SK-N-MC (cell line): ENCODE data around the gene ACOX3.

ENCODE experiments used
- EZH2 ChIP-seq: fragments of 200-600 bp; sonication (generic); IDR thresholded peaks from one replicate; pipeline ENCODE4 v1.6.1; 2017; ENCODE audit warnings: antibody characterized with exemption
- FOXP2 ChIP-seq: optimal IDR thresholded peaks from 2 replicates; pipeline ENCODE3; 2011; ENCODE audit warnings: mild to moderate bottlenecking, moderate library complexity; ENCODE audit not compliant: insufficient read depth; ENCODE audit errors: extremely low read length, control extremely low read depth
- POLR2AphosphoS5 ChIP-seq: IDR thresholded peaks from 2 replicates; pipeline ENCODE4 v1.6.1; 2012; ENCODE audit warnings: mild to moderate bottlenecking, low read depth, low read length, borderline replicate concordance

DNA sequence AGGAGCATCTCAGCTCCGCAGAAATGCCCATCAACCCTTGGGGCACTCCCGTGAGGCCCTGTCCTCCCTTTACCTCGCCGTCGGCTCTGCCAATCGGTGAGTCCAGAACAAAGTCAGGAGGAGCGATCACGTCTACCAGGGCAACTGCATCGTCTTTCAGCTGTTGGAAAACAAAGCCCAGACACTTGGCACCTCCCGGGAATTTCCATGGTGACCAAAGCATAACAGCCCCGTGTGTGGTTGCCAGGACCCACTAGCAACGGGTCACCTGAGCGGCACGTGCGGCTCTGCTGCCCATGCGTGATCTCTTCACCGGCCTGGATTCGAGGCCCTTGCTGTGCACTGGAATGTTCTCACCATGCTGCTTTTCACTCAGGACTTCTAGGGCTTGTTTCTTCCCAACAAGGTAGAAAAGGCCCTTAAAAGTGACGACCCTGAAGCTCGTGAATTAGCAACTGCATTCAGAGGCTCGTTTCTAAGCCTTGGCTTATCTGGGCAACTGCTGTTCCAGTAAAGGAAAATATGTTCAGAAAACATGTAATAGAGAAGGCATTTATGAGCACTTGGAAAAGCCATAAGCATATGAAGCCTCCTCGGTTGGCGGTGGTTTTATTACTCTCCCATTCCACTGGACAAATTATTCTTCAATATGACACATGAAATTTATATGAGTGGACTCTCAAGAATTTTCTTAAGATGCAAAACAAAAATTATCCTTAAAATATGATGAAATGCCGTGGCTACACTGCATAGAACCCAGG, 69.5 kb downstream of the ACOX3 start:
- no peak for TF ChIP-seq EZH2
- TF ChIP-seq POLR2AphosphoS5, result no peak
- no peak for TF ChIP-seq FOXP2
